WTC11 (cell line): Measurements from ENCODE around the gene SPEM1. TPM values are rescaled to one million over a fixed set of nuclear protein-coding genes. Genes with fewer than 3 reads are reported as not detected.

Experiments
- ATAC-seq: fragments of 200-7000 bp; cut with Tn5 transposase; 2 replicates; pipeline ENCODE4 v1.10.0; 2021; ENCODE audit warnings: mild to moderate bottlenecking, moderate library complexity
- CTCF ChIA-PET: fragments of 300-600 bp; sonication (Branson Sonifier 250); formaldehyde crosslinking; loops from one replicate; lab custom pipeline; 2021; ENCODE audit warnings: antibody characterized with exemption; lab: Charles Lee
- POLR2A ChIA-PET: fragments of 350-600 bp; sonication (Branson Sonifier 250); formaldehyde crosslinking; loops from one replicate; lab custom pipeline; 2021; ENCODE audit warnings: antibody characterized with exemption; lab: Charles Lee
- DNase-seq: peaks from one replicate; pipeline ENCODE4 v3.0.0; 2021; ENCODE audit warnings: low spot score
- H3K27ac Mint-ChIP-seq: 2 replicates; pipeline ENCODE4 v1.8.0; 2021; ENCODE audit warnings: mixed read lengths
- H3K27me3 Mint-ChIP-seq: 2 replicates; pipeline ENCODE4 v1.8.0; 2021; ENCODE audit warnings: low read depth, mild to moderate bottlenecking, moderate library complexity, mixed read lengths
- H3K36me3 Mint-ChIP-seq: 2 replicates; pipeline ENCODE4 v1.8.0; 2021; ENCODE audit warnings: mixed read lengths
- H3K4me1 Mint-ChIP-seq: 2 replicates; pipeline ENCODE4 v1.8.0; 2022; ENCODE audit warnings: mixed read lengths
- H3K4me3 Mint-ChIP-seq: 2 replicates; pipeline ENCODE4 v1.8.0; 2021; ENCODE audit warnings: mild to moderate bottlenecking, moderate library complexity, mixed read lengths
- H3K9me3 Mint-ChIP-seq: 2 replicates; pipeline ENCODE4 v1.8.0; 2021; ENCODE audit warnings: mixed read lengths
- ARID4B ChIP-seq: sonication (generic); formaldehyde crosslinking; IDR thresholded peaks from 2 replicates; pipeline ENCODE4 v1.8.0; 2023; ENCODE audit warnings: missing genetic modification reagents, mild to moderate bottlenecking, borderline replicate concordance
- FOXP1 ChIP-seq: sonication (generic); formaldehyde crosslinking; IDR thresholded peaks from 2 replicates; pipeline ENCODE4 v1.8.0; 2022; ENCODE audit warnings: missing genetic modification reagents, mild to moderate bottlenecking, moderate library complexity, borderline replicate concordance
- HMGXB4 ChIP-seq: sonication (generic); formaldehyde crosslinking; IDR thresholded peaks from 2 replicates; pipeline ENCODE4 v1.8.1; 2023; ENCODE audit warnings: mild to moderate bottlenecking, moderate library complexity, missing genetic modification reagents
- IRF2 ChIP-seq: sonication (generic); formaldehyde crosslinking; IDR thresholded peaks from 2 replicates; pipeline ENCODE4 v1.8.0; 2022; ENCODE audit warnings: low read depth, missing genetic modification reagents, borderline replicate concordance
- JUN ChIP-seq: sonication (generic); formaldehyde crosslinking; IDR thresholded peaks from 2 replicates; pipeline ENCODE4 v1.8.0; 2023; ENCODE audit warnings: mild to moderate bottlenecking, missing genetic modification reagents
- MAX ChIP-seq: sonication (generic); formaldehyde crosslinking; IDR thresholded peaks from 2 replicates; pipeline ENCODE4 v1.8.0; 2022; ENCODE audit warnings: mild to moderate bottlenecking, missing genetic modification reagents
- MYBL2 ChIP-seq: sonication (generic); formaldehyde crosslinking; IDR thresholded peaks from 2 replicates; pipeline ENCODE4 v1.8.1; 2023; ENCODE audit warnings: mild to moderate bottlenecking, moderate library complexity, missing genetic modification reagents
- OVOL2 ChIP-seq: fragments of 250-450 bp; sonication (Bioruptor Pico); IDR thresholded peaks from 2 replicates; pipeline ENCODE4 v1.9.0; 2021; ENCODE audit warnings: mild to moderate bottlenecking, borderline replicate concordance
- SMAD4 ChIP-seq: sonication (generic); formaldehyde crosslinking; IDR thresholded peaks from 2 replicates; pipeline ENCODE4 v1.8.0; 2022; ENCODE audit warnings: mild to moderate bottlenecking, missing genetic modification reagents
- STAT6 ChIP-seq: sonication (generic); formaldehyde crosslinking; conservative IDR thresholded peaks from 2 replicates; pipeline ENCODE4 v1.8.1; 2023; ENCODE audit warnings: mild to moderate bottlenecking, low read depth, missing genetic modification reagents, moderate library complexity
- USF1 ChIP-seq: sonication (generic); formaldehyde crosslinking; IDR thresholded peaks from 2 replicates; pipeline ENCODE4 v1.8.0; 2022; ENCODE audit warnings: mild to moderate bottlenecking, missing genetic modification reagents
- ZBTB43 ChIP-seq: sonication (generic); formaldehyde crosslinking; IDR thresholded peaks from 2 replicates; pipeline ENCODE4 v1.8.1; 2023; ENCODE audit warnings: mild to moderate bottlenecking, missing genetic modification reagents
- ZMAT4 ChIP-seq: fragments of 250-450 bp; sonication (Bioruptor Pico); IDR thresholded peaks from 2 replicates; pipeline ENCODE4 v1.9.0; 2021; ENCODE audit warnings: mild to moderate bottlenecking
- ZNF219 ChIP-seq: sonication (generic); formaldehyde crosslinking; IDR thresholded peaks from 2 replicates; pipeline ENCODE4 v1.8.0; 2023; ENCODE audit warnings: missing genetic modification reagents, mild to moderate bottlenecking, borderline replicate concordance
- total RNA-seq: library from RNA; stranded (reverse); gene quantifications from 3 replicates; pipeline ENCODE4 v1.2.3, GENCODE V29; 2021

Gene SPEM1
- total RNA-seq, 1 experiment from 2014 or later: 0.35 TPM

- Mint-ChIP-seq H3K27me3 (peaks cover 3% of the 10 kb centered on the region; the same call in 1 of the 2 replicates), H3K4me1 (peaks cover 4% of the 10 kb centered on the region), H3K9me3 (no peaks in the 10 kb centered on the region), H3K36me3 (no peaks in the 10 kb centered on the region), H3K27ac (no peak overlapping the region), H3K4me3 (no peak overlapping the region)
- POLR2A ChIA-PET: interaction anchor here (0.5 kb wide), 1 partner anchor 33 kb away, joined by 5 read pairs; no protein-coding TSS in a partner anchor
- CTCF ChIA-PET: interaction anchor here (1.0 kb wide), 2 partner anchors 25 to 26 kb away, joined by 3 read pairs; partner anchors contain the start of gene NLGN2
- ATAC-seq: no peak
- no peak for TF ChIP-seq STAT6 (CRISPR knock-in tag)
- no peak for TF ChIP-seq ARID4B (CRISPR knock-in tag)
- no peak for TF ChIP-seq ZMAT4 (CRISPR knock-in tag)
- no peak for TF ChIP-seq FOXP1 (CRISPR knock-in tag)
- DNase-seq: no peak
These were observed 12.2 kb downstream of the SPEM1 start for GRCh38 chr17:7432296-7432695.

- Mint-ChIP-seq H3K4me3 (peak overlapping the region; percentile 90), H3K27me3 (peaks cover 17% of the 10 kb centered on the region), H3K4me1 (peaks cover 17% of the 10 kb centered on the region), H3K36me3 (no peaks in the 10 kb centered on the region), H3K27ac (peak overlapping the region; percentile 98), H3K9me3 (no peaks in the 10 kb centered on the region)
- ATAC-seq: peak; percentile 1
- ChIA-PET POLR2A (interaction anchor here (0.7 to 4.2 kb wide), 11 partner anchors 9 to 252 kb away, joined by 3 to 38 read pairs (median 4); partner anchors contain the start of genes CHRNB1, NEURL4, TMEM256 and TP53), CTCF (interaction anchor here (0.8 to 4.7 kb wide), 32 partner anchors 9 to 268 kb away, joined by 3 to 69 read pairs (median 8); partner anchors contain the start of genes ACAP1, CHRNB1, KCTD11 and NEURL4)
- DNase-seq: peak; percentile 68
- TF ChIP-seq HMGXB4 (peak; percentile 33; the same call in 1 of the 2 replicates), SMAD4 (CRISPR knock-in tag) (no peak), OVOL2 (CRISPR knock-in tag) (no peak), JUN (CRISPR knock-in tag) (0 out of 2 replicates have a peak, but pooled peaks have one; percentile 7), MYBL2 (CRISPR knock-in tag) (0 out of 2 replicates have a peak, but pooled peaks have one; percentile 54), ZBTB43 (CRISPR knock-in tag) (0 out of 2 replicates have a peak, but pooled peaks have one; percentile 48), MAX (CRISPR knock-in tag) (peak; percentile 38; the same call in 1 of the 2 replicates), ARID4B (CRISPR knock-in tag) (peak; percentile 70; the same call in 1 of the 2 replicates), ZNF219 (CRISPR knock-in tag) (no peak), IRF2 (CRISPR knock-in tag) (no peak), USF1 (CRISPR knock-in tag) (peak; percentile 67)
These were observed 15.8 kb downstream of the SPEM1 start for GRCh38 chr17:7435676-7436555.
